Endothelial cell of umbilical vein (primary cell): ENCODE measurements around the gene FBLN7. TPM values are rescaled to one million over a fixed set of nuclear protein-coding genes. Genes with fewer than 3 reads are reported as not detected.
A peak's percentile ranks its signal among the peaks of the same experiment; 100 is the strongest.

Source experiments
- BruUV-seq: library from RNA; stranded (reverse); fragments of 400-500 nt; replicated peaks from 2 replicates; lab custom pipeline; 2021; lab: Mats Ljungman, UMichigan
- CTCF ChIA-PET: fragments of 300-600, 350-600 bp; sonication (Branson Sonifier 250); formaldehyde crosslinking; loops from one replicate; lab custom pipeline; 2021; ENCODE audit warnings: antibody characterized with exemption, inconsistent platforms; lab: Charles Lee
- POLR2A ChIA-PET: fragments of 300-600, 350-600 bp; sonication (Branson Sonifier 250); formaldehyde crosslinking; loops from one replicate; lab custom pipeline; 2021; ENCODE audit warnings: antibody characterized with exemption, inconsistent platforms; lab: Charles Lee
- DNase-seq: peaks from one replicate; pipeline ENCODE4 v3.0.0-alpha.2; 2011; ENCODE audit warnings: low read depth, low spot score
- FAIRE-seq: peaks from 2 replicates; lab custom pipeline; 2011; peaks lifted over from hg19 to GRCh38; lab: Jason Lieb, UNC
- H2AFZ ChIP-seq: 2 replicates; pipeline ENCODE4 v1.6.0; 2012; ENCODE audit warnings: low read depth, low read length, control low read depth, inconsistent platforms
- H3K27ac ChIP-seq: 2 replicates; pipeline ENCODE4 v1.5.1; 2011; ENCODE audit warnings: low read depth, mild to moderate bottlenecking, control low read depth, low read length, moderate library complexity; ENCODE audit not compliant: insufficient read depth
- H3K27me3 ChIP-seq, 2 experiments: 2 replicates each; pipeline versions ENCODE4 v1.6.0 to v1.6.1; 2011; ENCODE audit warnings: low read length in 2 of 2, mixed read lengths in 1 of 2; ENCODE audit not compliant: control insufficient read depth in 2 of 2, insufficient read depth in 2 of 2
- H3K36me3 ChIP-seq, 2 experiments: 2 replicates in 1 of 2; 3 replicates in 1 of 2; pipeline ENCODE4 v1.5.1; 2011; ENCODE audit warnings: low read length in 2 of 2, mild to moderate bottlenecking in 1 of 2, moderate library complexity in 1 of 2; ENCODE audit not compliant: control insufficient read depth in 2 of 2, insufficient read depth in 2 of 2; ENCODE audit errors: extremely low read depth in 1 of 2
- H3K4me1 ChIP-seq: 3 replicates; pipeline ENCODE4 v1.5.1; 2011; ENCODE audit warnings: mild to moderate bottlenecking, low read length; ENCODE audit not compliant: control insufficient read depth, insufficient read depth; ENCODE audit errors: extremely low read depth
- H3K4me2 ChIP-seq: 2 replicates; pipeline ENCODE4 v1.6.1; 2011; ENCODE audit warnings: low read length, control low read depth, mixed read lengths; ENCODE audit not compliant: insufficient read depth
- H3K4me3 ChIP-seq, 3 experiments: fragments of 200-600 bp in 1 of 3; sonication (generic), shearing (Covaris generic) in 1 of 3; replicated peaks in 1 of 3; 2 replicates each; pipeline ENCODE4 v1.5.1; 2011 to 2016; ENCODE audit warnings: control low read depth in 3 of 3, low read length in 3 of 3, mild to moderate bottlenecking in 2 of 3, inconsistent platforms in 1 of 3, low read depth in 1 of 3, moderate library complexity in 1 of 3; ENCODE audit not compliant: insufficient read depth in 1 of 3
- H3K79me2 ChIP-seq: 2 replicates; pipeline ENCODE4 v1.6.0; 2012; ENCODE audit warnings: low read length, inconsistent platforms; ENCODE audit not compliant: control insufficient read depth, insufficient read depth
- H3K9ac ChIP-seq: replicated peaks from 2 replicates; pipeline ENCODE3; 2011; ENCODE audit warnings: low read length, control low read depth; ENCODE audit not compliant: insufficient read depth; ENCODE audit errors: extremely low read depth
- H3K9me1 ChIP-seq: replicated peaks from 3 replicates; pipeline ENCODE4 v1.6.0; 2011; ENCODE audit warnings: mild to moderate bottlenecking, low read length; ENCODE audit not compliant: control insufficient read depth, insufficient read depth; ENCODE audit errors: extremely low read depth
- H3K9me3 ChIP-seq: replicated peaks from 2 replicates; pipeline ENCODE4 v1.5.1; 2012; ENCODE audit warnings: low read length, inconsistent platforms; ENCODE audit not compliant: control insufficient read depth, insufficient read depth
- H4K20me1 ChIP-seq: replicated peaks from 2 replicates; pipeline ENCODE3; 2011; ENCODE audit warnings: mild to moderate bottlenecking, low read length; ENCODE audit not compliant: control insufficient read depth, insufficient read depth; ENCODE audit errors: extremely low read depth
- EZH2 ChIP-seq: IDR thresholded peaks from 2 replicates; pipeline ENCODE4 v1.6.1; 2012; ENCODE audit warnings: borderline replicate concordance, low read depth, mild to moderate bottlenecking, moderate library complexity, low read length, inconsistent platforms; ENCODE audit not compliant: severe bottlenecking
- FOS ChIP-seq: IDR thresholded peaks from 2 replicates; pipeline ENCODE4 v1.6.1; 2011; ENCODE audit warnings: mild to moderate bottlenecking, low read length, moderate library complexity, borderline replicate concordance; ENCODE audit not compliant: insufficient read depth
- GATA2 ChIP-seq: IDR thresholded peaks from 2 replicates; pipeline ENCODE4 v1.7.0; 2011; ENCODE audit warnings: low read depth, mild to moderate bottlenecking, moderate library complexity, mixed read lengths, low read length; ENCODE audit not compliant: insufficient read length, insufficient read depth
- JUN ChIP-seq: IDR thresholded peaks from 2 replicates; pipeline ENCODE4 v1.6.1; 2011; ENCODE audit warnings: borderline replicate concordance, low read depth; ENCODE audit not compliant: insufficient read length, insufficient read depth
- MYC ChIP-seq: IDR thresholded peaks from one replicate; pipeline ENCODE4 v1.6.1; 2011; ENCODE audit warnings: mild to moderate bottlenecking, low read depth, low read length
- POLR2A ChIP-seq: IDR thresholded peaks from 2 replicates; pipeline ENCODE4 v1.6.1; 2012; ENCODE audit warnings: low read depth, mild to moderate bottlenecking, control low read depth, low read length
- POLR2AphosphoS5 ChIP-seq: IDR thresholded peaks from 2 replicates; pipeline ENCODE4 v1.6.1; 2012; ENCODE audit warnings: low read depth, mild to moderate bottlenecking, control low read depth, low read length, moderate library complexity; ENCODE audit not compliant: insufficient read depth
- dilution Hi-C: fragments of 300-500 bp; cut with MboI; formaldehyde crosslinking; loops from one replicate; pipeline ENCODE4 v1.15.0; 2019; ENCODE audit warnings: low sequenced_read_pairs; ENCODE audit not compliant: extremely low pct_ligation_motif_present
- intact Hi-C: fragments of 100-400 bp; cut with micrococcal nuclease; formaldehyde crosslinking; loops from one replicate; pipeline ENCODE4 v1.10.0; 2022
- polyA plus RNA-seq, 4 experiments: library from polyadenylated mRNA; depleted of rRNA in 3 of 4; stranded (reverse) in 3 of 4; unstranded in 1 of 4; fragments of >200 nt; gene quantifications; 2 replicates each; pipeline versions ENCODE4 v1.2.1 to v1.2.3, GENCODE V29; 2011 to 2012; ENCODE audit warnings: missing spikeins in 1 of 4
- total RNA-seq: library from RNA; stranded (reverse); gene quantifications from 2 replicates; pipeline ENCODE4 v1.2.3, GENCODE V29; 2021
- TF ChIP-seq, protein P1 (sequence below): IDR thresholded peaks from 2 replicates; pipeline ENCODE4 v1.6.1; 2011; ENCODE audit not compliant: insufficient read depth, insufficient read length
- TF ChIP-seq, protein P2 (sequence below), 2 donors: IDR thresholded peaks; 1 replicate in 1 of 2; 2 replicates in 1 of 2; pipeline ENCODE4 v1.5.1; 2011; ENCODE audit warnings: low read length in 2 of 2, mild to moderate bottlenecking in 2 of 2, moderate library complexity in 2 of 2, control low read depth in 1 of 2, inconsistent platforms in 1 of 2, low read depth in 1 of 2; ENCODE audit not compliant: insufficient read depth in 1 of 2; ENCODE audit errors: extremely low read depth in 1 of 2

FBLN7 gene
- total and polyA plus RNA-seq, 2 donors (not counting 3 experiments of a cell fraction or from before 2014, with no cell fraction given) = 3.1 to 3.3 TPM

DNA sequence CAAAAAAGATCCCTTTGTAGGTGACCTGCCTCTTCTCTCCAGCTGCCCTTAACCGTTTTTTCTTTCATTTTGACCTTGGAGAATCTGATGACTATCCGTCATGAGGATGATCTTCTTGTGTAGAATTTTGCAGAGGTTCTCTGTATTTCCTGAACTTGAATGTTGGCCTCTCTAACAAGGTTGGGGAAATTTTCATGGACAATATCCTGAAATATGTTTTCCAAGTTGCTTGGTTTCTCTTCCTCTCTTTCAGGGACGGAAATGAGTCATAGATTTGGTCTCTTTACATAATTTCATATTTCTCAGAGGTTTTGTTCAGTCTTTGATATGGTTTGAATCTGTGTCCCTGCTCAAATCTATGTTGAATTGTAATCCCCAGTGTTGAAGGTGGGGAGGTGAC is 82.6 kb downstream of the FBLN7 start:
- Histone ChIP-seq H3K36me3 (no peaks in the 10 kb centered on the region), H3K9me1 (no peaks in the 10 kb centered on the region), H3K4me3 (no peak overlapping the region), H3K9me3 (no peaks in the 10 kb centered on the region), H3K27ac (peak overlapping the region; percentile 24), H3K4me1 (peaks cover 7% of the 10 kb centered on the region), H3K27me3 (no peaks in the 10 kb centered on the region), H3K79me2 (no peaks in the 10 kb centered on the region), H4K20me1 (no peaks in the 10 kb centered on the region), H3K4me2 (peak overlapping the region; percentile 36), H2AFZ (peak overlapping the region; percentile 44), H3K9ac (no peak overlapping the region)
- TF ChIP-seq JUN = peak; percentile 9
- TF ChIP-seq, protein P1, sequence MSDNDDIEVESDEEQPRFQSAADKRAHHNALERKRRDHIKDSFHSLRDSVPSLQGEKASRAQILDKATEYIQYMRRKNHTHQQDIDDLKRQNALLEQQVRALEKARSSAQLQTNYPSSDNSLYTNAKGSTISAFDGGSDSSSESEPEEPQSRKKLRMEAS = no peak
- DNase-seq (peak; percentile 53), FAIRE-seq (no peak)
- no TSS peak for BruUV-seq
- intact Hi-C loops = no loop called here
- dilution Hi-C loops = no loop called here
- CTCF ChIA-PET = interaction anchor here (1.1 kb wide), 1 partner anchor 99 kb away, joined by 4 read pairs; no protein-coding TSS in a partner anchor
- POLR2A ChIA-PET = no interaction called here

DNA sequence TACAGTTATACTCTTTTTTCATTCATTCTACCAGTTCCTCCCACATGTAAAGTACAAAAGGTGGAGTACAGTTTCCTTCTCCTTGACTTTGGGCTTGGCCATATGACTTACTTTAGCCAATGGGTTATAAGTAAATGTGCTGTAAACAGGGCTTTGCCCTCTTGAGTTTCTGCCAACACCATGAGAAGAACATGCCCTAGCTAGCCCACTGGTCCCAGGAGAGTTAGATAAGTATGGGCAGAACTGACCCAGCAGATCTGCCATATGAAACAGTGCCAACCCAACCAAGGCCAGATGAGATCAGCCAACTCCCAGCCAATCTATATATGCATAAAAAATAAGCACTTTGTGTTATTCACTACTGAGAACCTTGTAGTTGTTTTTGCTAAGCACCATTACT is 91.2 kb downstream of the FBLN7 start:
- H3K27me3 ChIP-seq = no peaks in the 10 kb centered on the region
- no peaks in the 10 kb centered on the region for H3K9me1 ChIP-seq
- H3K36me3 ChIP-seq = no peaks in the 10 kb centered on the region
- no peaks in the 10 kb centered on the region for H3K4me1 ChIP-seq
- no peak overlapping the region for H3K27ac ChIP-seq
- no peaks in the 10 kb centered on the region for H3K9me3 ChIP-seq
- no peak overlapping the region for H3K4me3 ChIP-seq
- DNase-seq (peak; percentile 7), FAIRE-seq (no peak)
- intact Hi-C loops = no loop called here
- dilution Hi-C loops = no loop called here
- ChIA-PET CTCF (no interaction called here), POLR2A (no interaction called here)
- no peak overlapping the region for H3K9ac ChIP-seq
- H3K4me2 ChIP-seq = no peak overlapping the region
- no peaks in the 10 kb centered on the region for H4K20me1 ChIP-seq
- H3K79me2 ChIP-seq = no peaks in the 10 kb centered on the region
- TF ChIP-seq, protein P2, sequence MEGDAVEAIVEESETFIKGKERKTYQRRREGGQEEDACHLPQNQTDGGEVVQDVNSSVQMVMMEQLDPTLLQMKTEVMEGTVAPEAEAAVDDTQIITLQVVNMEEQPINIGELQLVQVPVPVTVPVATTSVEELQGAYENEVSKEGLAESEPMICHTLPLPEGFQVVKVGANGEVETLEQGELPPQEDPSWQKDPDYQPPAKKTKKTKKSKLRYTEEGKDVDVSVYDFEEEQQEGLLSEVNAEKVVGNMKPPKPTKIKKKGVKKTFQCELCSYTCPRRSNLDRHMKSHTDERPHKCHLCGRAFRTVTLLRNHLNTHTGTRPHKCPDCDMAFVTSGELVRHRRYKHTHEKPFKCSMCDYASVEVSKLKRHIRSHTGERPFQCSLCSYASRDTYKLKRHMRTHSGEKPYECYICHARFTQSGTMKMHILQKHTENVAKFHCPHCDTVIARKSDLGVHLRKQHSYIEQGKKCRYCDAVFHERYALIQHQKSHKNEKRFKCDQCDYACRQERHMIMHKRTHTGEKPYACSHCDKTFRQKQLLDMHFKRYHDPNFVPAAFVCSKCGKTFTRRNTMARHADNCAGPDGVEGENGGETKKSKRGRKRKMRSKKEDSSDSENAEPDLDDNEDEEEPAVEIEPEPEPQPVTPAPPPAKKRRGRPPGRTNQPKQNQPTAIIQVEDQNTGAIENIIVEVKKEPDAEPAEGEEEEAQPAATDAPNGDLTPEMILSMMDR (IDR thresholded peaks at IDR 0.05; ENCODE audit: extremely low read depth in 1 of 2, insufficient read depth in 1 of 2, low read depth in 1 of 2, low read length in 2 of 2) = no peak
- TF ChIP-seq FOS = no peak
- TF ChIP-seq EZH2 = no peak
- TF ChIP-seq JUN = no peak
- no peak for TF ChIP-seq POLR2AphosphoS5
- TF ChIP-seq GATA2 = no peak
- TF ChIP-seq MYC = no peak
- TF ChIP-seq POLR2A = no peak
- TF ChIP-seq, protein P1 = no peak
- BruUV-seq = no TSS peak
- H2AFZ ChIP-seq = no peak overlapping the region
